ENCODE results near the gene USH1C.

DNA sequence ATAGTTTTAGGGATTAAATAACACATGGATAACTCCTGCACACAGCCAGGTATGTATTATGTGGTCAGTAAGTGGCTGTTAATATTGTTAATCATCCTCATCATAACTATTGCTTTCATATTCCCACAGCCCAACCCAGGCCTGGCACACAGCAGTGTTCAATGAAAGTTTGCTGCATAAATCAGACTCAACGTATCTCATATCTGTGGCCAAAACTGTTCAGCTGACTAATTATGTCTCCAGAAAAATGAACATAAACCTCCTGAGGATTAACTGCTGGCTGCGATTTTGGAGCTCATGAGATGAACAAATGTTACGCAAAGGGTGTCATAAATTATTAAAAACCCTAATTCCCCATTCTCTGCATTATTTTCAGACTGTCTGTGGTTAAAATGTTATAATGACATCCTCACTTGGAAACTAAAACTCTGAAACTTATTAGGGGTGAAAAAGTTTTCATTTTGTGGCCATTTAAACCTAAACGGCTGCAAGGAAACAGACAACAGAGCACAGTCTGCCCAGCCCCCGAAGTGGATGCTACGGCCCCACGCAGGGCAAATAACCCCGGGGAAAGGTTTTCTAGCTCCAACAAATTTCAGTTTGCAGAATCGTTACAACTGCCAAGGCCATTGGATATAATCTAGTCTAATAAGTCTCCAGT is 84.8 kb downstream of the USH1C start:
- TF ChIP-seq ZNF311 (CRISPR knock-in tag; IDR thresholded peaks at IDR 0.05), result no peak
- TF ChIP-seq CBX1 (IDR thresholded peaks at IDR 0.05; ENCODE audit: low read depth), result no peak
- no peak for TF ChIP-seq EP300 (IDR thresholded peaks at IDR 0.05; ENCODE audit: low read length)
- TF ChIP-seq SUPT5H (IDR thresholded peaks at IDR 0.05), result no peak
- TF ChIP-seq PPARD (CRISPR knock-in tag; IDR thresholded peaks at IDR 0.05), result no peak
- TF ChIP-seq PKNOX1 (IDR thresholded peaks at IDR 0.05), result no peak
- no peak for TF ChIP-seq NR2C2 (CRISPR knock-in tag; IDR thresholded peaks at IDR 0.05)
- TF ChIP-seq NR2C2 (tag; IDR thresholded peaks at IDR 0.05), result no peak
- TF ChIP-seq TAF1 (IDR thresholded peaks at IDR 0.05; ENCODE audit: control insufficient read depth, extremely low read depth, insufficient read depth, low read length, severe bottlenecking), result no peak
- TF ChIP-seq POLR2A (conservative IDR thresholded peaks at IDR 0.05), result no peak
- no peak for TF ChIP-seq MYC (IDR thresholded peaks at IDR 0.05; ENCODE audit: low read depth, low read length)
- no peak for TF ChIP-seq MYC (CRISPR knock-in tag; IDR thresholded peaks at IDR 0.05; ENCODE audit: borderline replicate concordance, low read depth)
- no peak for TF ChIP-seq SP1 (CRISPR knock-in tag; IDR thresholded peaks at IDR 0.05)
- TF ChIP-seq, protein P1, sequence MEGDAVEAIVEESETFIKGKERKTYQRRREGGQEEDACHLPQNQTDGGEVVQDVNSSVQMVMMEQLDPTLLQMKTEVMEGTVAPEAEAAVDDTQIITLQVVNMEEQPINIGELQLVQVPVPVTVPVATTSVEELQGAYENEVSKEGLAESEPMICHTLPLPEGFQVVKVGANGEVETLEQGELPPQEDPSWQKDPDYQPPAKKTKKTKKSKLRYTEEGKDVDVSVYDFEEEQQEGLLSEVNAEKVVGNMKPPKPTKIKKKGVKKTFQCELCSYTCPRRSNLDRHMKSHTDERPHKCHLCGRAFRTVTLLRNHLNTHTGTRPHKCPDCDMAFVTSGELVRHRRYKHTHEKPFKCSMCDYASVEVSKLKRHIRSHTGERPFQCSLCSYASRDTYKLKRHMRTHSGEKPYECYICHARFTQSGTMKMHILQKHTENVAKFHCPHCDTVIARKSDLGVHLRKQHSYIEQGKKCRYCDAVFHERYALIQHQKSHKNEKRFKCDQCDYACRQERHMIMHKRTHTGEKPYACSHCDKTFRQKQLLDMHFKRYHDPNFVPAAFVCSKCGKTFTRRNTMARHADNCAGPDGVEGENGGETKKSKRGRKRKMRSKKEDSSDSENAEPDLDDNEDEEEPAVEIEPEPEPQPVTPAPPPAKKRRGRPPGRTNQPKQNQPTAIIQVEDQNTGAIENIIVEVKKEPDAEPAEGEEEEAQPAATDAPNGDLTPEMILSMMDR (IDR thresholded peaks at IDR 0.05 in 2 of 3, conservative IDR thresholded peaks at IDR 0.05 in 1 of 3; ENCODE audit: insufficient read depth in 2 of 3, low read depth in 1 of 3, low read length in 3 of 3), result no peak
